Neural crest cell (in vitro differentiated cells): ENCODE data around the gene MBD3L2. TPM values are rescaled to one million over a fixed set of nuclear protein-coding genes. Genes with fewer than 3 reads are reported as not detected.
"Not testable (repeated sequence)": the region's sequence is repeated elsewhere in the genome, so short reads cannot be mapped to it uniquely, and the experiment has no call there.

Source experiments
- DNase-seq: peaks from one replicate; pipeline ENCODE4 v3.0.0; 2021; ENCODE audit warnings: low read depth, mixed read lengths, low spot score
- H3K27ac Mint-ChIP-seq: one replicate; pipeline ENCODE4 v1.8.0; 2021; ENCODE audit warnings: mild to moderate bottlenecking, mixed read lengths; ENCODE audit not compliant: unreplicated experiment
- H3K27me3 Mint-ChIP-seq: 2 replicates; pipeline ENCODE4 v1.8.0; 2021; ENCODE audit warnings: low read depth, mild to moderate bottlenecking, mixed read lengths
- H3K36me3 Mint-ChIP-seq: 2 replicates; pipeline ENCODE4 v1.8.0; 2021; ENCODE audit warnings: low read depth, mild to moderate bottlenecking, mixed read lengths
- H3K4me1 Mint-ChIP-seq: 2 replicates; pipeline ENCODE4 v1.8.0; 2021; ENCODE audit warnings: mixed read lengths
- H3K4me3 Mint-ChIP-seq: one replicate; pipeline ENCODE4 v1.8.0; 2021; ENCODE audit warnings: mild to moderate bottlenecking, mixed read lengths
- H3K9me3 Mint-ChIP-seq: 2 replicates; pipeline ENCODE4 v1.8.0; 2021; ENCODE audit warnings: mixed read lengths
- total RNA-seq: library from RNA; stranded (reverse); gene quantifications from 2 replicates; pipeline ENCODE4 v1.2.1, GENCODE V29; 2021
- TF ChIP-seq, protein P1 (sequence below): fragments of 200-600 bp; sonication (generic); conservative IDR thresholded peaks from 2 replicates; pipeline ENCODE4 v1.5.0; 2021; ENCODE audit warnings: antibody characterized with exemption, mild to moderate bottlenecking

Gene MBD3L2
- total RNA-seq, 1 donor from 2014 or later, result not detected

DNA sequence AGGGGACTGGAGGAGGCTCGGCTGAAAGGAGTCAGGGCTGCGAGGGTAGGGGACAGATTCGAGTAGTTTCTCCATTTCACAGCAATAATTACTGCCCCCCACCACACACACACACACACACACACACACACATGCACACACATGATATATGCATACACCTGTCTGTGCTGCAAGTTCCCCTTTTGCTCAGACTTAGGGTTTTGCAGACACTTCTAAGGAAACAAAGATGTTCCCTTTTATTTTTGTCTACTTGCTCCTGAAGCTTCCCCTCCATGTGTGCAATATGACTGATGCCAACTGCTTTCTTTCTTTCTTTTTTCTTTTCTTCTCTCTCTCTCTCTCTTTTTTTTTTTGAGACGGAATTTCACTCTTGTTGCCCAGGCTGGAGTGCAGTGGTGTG, 41.3 kb upstream of the MBD3L2 start:
- Mint-ChIP-seq H3K27ac (no peak overlapping the region), H3K9me3 (peaks cover 8% of the 10 kb centered on the region), H3K4me3 (no peak overlapping the region), H3K36me3 (no peaks in the 10 kb centered on the region), H3K4me1 (no peaks in the 10 kb centered on the region), H3K27me3 (peaks cover 5% of the 10 kb centered on the region)
- TF ChIP-seq, protein P1, sequence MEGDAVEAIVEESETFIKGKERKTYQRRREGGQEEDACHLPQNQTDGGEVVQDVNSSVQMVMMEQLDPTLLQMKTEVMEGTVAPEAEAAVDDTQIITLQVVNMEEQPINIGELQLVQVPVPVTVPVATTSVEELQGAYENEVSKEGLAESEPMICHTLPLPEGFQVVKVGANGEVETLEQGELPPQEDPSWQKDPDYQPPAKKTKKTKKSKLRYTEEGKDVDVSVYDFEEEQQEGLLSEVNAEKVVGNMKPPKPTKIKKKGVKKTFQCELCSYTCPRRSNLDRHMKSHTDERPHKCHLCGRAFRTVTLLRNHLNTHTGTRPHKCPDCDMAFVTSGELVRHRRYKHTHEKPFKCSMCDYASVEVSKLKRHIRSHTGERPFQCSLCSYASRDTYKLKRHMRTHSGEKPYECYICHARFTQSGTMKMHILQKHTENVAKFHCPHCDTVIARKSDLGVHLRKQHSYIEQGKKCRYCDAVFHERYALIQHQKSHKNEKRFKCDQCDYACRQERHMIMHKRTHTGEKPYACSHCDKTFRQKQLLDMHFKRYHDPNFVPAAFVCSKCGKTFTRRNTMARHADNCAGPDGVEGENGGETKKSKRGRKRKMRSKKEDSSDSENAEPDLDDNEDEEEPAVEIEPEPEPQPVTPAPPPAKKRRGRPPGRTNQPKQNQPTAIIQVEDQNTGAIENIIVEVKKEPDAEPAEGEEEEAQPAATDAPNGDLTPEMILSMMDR, result no peak
- DNase-seq, result no peak

- Mint-ChIP-seq H3K27ac (no peak overlapping the region), H3K9me3 (peaks cover 4% of the 10 kb centered on the region), H3K4me3 (no peak overlapping the region), H3K27me3 (peaks cover 13% of the 10 kb centered on the region), H3K4me1 (no peaks in the 10 kb centered on the region), H3K36me3 (no peaks in the 10 kb centered on the region)
- TF ChIP-seq, protein P1, result no peak
- DNase-seq, result no peak
Observed at GRCh38 chr19:7010722-7011593, 38.2 kb upstream of the MBD3L2 start.

DNA sequence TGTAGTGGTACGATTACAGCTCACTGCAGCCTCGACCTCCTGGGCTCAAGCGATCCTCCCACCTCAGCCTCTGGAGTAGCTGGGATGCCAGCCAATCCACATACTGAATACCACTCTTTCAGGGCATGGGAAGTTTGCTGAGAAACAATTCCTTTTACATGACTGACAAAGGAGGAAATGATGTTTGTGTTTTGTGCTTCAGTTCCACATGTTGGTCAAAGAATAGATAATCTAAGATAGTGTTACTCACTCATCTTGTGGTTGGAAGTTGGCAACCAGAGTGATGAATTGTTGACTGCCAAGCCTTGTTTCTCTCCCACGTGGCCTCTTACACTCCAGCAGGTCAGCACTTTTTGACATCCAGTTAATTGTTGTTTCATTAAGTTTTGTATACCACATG, 35.4 kb upstream of the MBD3L2 start:
- Mint-ChIP-seq H3K27ac (no peak overlapping the region), H3K9me3 (peaks cover 4% of the 10 kb centered on the region), H3K27me3 (peaks cover 21% of the 10 kb centered on the region), H3K4me1 (no peaks in the 10 kb centered on the region), H3K4me3 (no peak overlapping the region), H3K36me3 (no peaks in the 10 kb centered on the region)
- no peak for DNase-seq
- TF ChIP-seq, protein P1, result no peak

GRCh38 chr19:7018828-7019227, 30.3 kb upstream of the MBD3L2 start:
- DNase-seq, result no peak
- H3K27me3 Mint-ChIP-seq, result peaks cover 18% of the 10 kb centered on the region
- H3K36me3 Mint-ChIP-seq, result no peaks in the 10 kb centered on the region
- H3K4me3 Mint-ChIP-seq, result no peak overlapping the region
- TF ChIP-seq, protein P1, result no peak
- H3K27ac Mint-ChIP-seq, result no peak overlapping the region
- no peaks in the 10 kb centered on the region for H3K9me3 Mint-ChIP-seq
- no peaks in the 10 kb centered on the region for H3K4me1 Mint-ChIP-seq

- not testable (repeated sequence) for H3K4me3 Mint-ChIP-seq, H3K27ac Mint-ChIP-seq, H3K4me1 Mint-ChIP-seq, DNase-seq, H3K36me3 Mint-ChIP-seq, H3K27me3 Mint-ChIP-seq, H3K9me3 Mint-ChIP-seq
Observed at GRCh38 chr19:7021331-7021730, 27.8 kb upstream of the MBD3L2 start, which contains the start of gene MBD3L2B. MBD3L2B (minus strand) TSS chr19:7021431; CDS start chr19:7021397, 34 bp downstream.

DNA sequence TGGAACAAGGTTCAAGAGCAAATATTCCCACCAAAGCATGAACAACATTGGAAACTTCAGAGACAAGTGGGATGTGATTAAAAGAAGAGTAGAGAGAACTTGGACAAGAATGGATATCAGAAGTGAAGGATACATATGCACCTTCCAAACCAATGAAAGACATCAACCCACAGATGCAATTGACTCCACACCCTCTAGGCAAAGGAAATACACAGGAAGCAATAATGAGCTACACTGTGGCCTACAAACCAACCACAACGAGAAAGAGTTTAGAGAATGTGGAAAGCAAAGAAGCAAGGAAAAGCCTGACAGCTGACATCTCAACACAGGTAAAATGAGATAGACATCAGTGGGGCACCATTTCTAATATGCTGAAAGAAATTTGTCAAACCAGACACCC, 20.3 kb upstream of the MBD3L2 start:
- not testable (repeated sequence) for H3K9me3 Mint-ChIP-seq, H3K36me3 Mint-ChIP-seq, H3K4me1 Mint-ChIP-seq, H3K4me3 Mint-ChIP-seq, H3K27me3 Mint-ChIP-seq, DNase-seq, H3K27ac Mint-ChIP-seq

DNA sequence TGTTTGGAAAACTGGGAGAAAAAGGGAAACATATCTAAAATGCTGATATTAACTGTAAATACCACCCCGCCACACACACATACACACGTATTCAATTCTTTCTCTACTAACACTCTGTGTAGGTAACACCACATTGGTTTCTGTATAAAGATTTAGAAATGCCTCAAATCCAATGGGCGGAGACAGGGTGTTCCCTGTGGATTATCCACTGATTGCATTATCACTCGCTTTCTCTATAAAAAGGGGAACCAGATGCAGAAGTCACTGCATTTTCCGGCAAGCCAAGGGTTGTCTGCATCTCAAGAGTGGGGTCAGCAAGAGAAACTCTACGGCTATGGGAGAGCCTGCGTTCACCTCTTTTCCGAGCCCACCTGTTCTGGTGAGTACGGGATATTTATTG, 18.8 kb upstream of the MBD3L2 start, which contains the start of gene MBD3L5:
Gene MBD3L5 (plus strand): TSS at position 301 of the 400 bp plus-strand sequence. CDS start 34 bp downstream, at position 335.
- H3K36me3 Mint-ChIP-seq, H3K4me1 Mint-ChIP-seq, H3K4me3 Mint-ChIP-seq, H3K27ac Mint-ChIP-seq, H3K9me3 Mint-ChIP-seq, DNase-seq, H3K27me3 Mint-ChIP-seq: not testable (repeated sequence)

DNA sequence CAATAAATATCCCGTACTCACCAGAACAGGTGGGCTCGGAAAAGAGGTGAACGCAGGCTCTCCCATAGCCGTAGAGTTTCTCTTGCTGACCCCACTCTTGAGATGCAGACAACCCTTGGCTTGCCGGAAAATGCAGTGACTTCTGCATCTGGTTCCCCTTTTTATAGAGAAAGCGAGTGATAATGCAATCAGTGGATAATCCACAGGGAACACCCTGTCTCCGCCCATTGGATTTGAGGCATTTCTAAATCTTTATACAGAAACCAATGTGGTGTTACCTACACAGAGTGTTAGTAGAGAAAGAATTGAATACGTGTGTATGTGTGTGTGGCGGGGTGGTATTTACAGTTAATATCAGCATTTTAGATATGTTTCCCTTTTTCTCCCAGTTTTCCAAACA, 9.0 kb upstream of the MBD3L2 start, which contains the start of gene MBD3L4:
Gene MBD3L4 (minus strand): TSS at position 101 of the 400 bp plus-strand sequence. CDS start 35 bp downstream, at position 66.
- not testable (repeated sequence) for H3K9me3 Mint-ChIP-seq, H3K27ac Mint-ChIP-seq, H3K4me3 Mint-ChIP-seq, H3K36me3 Mint-ChIP-seq, H3K4me1 Mint-ChIP-seq, DNase-seq, H3K27me3 Mint-ChIP-seq

DNA sequence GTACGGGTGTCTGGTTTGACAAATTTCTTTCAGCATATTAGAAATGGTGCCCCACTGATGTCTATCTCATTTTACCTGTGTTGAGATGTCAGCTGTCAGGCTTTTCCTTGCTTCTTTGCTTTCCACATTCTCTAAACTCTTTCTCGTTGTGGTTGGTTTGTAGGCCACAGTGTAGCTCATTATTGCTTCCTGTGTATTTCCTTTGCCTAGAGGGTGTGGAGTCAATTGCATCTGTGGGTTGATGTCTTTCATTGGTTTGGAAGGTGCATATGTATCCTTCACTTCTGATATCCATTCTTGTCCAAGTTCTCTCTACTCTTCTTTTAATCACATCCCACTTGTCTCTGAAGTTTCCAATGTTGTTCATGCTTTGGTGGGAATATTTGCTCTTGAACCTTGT, 7.6 kb upstream of the MBD3L2 start:
- H3K36me3 Mint-ChIP-seq, H3K9me3 Mint-ChIP-seq, H3K4me3 Mint-ChIP-seq, H3K27me3 Mint-ChIP-seq, DNase-seq, H3K4me1 Mint-ChIP-seq, H3K27ac Mint-ChIP-seq: not testable (repeated sequence)

- not testable (repeated sequence) for H3K4me1 Mint-ChIP-seq, H3K27ac Mint-ChIP-seq, H3K27me3 Mint-ChIP-seq, H3K36me3 Mint-ChIP-seq, H3K9me3 Mint-ChIP-seq, DNase-seq, H3K4me3 Mint-ChIP-seq
Observed at GRCh38 chr19:7051421-7051820, 2.3 kb downstream of the MBD3L2 start.
